GM23338 (cell line): ENCODE data around the gene TBCD. TPM values are rescaled to one million over a fixed set of nuclear protein-coding genes. Genes with fewer than 3 reads are reported as not detected.
"Not testable (repeated sequence)": the region's sequence is repeated elsewhere in the genome, so short reads cannot be mapped to it uniquely, and the experiment has no call there.

Experiments used
- ATAC-seq: fragments of 200-7000 bp; cut with Tn5 transposase; 3 replicates; pipeline ENCODE4 v1.9.1; 2020
- DNase-seq: peaks from one replicate; pipeline ENCODE4 v3.0.0-alpha.2; 2015; ENCODE audit warnings: low spot score
- H2AFZ ChIP-seq: fragments of 200-600 bp; sonication (generic); 2 replicates; pipeline ENCODE4 v1.8.0; 2016; ENCODE audit warnings: antibody characterized with exemption, mild to moderate bottlenecking, moderate library complexity
- H3F3A ChIP-seq: fragments of 200-600 bp; sonication (generic); replicated peaks from 2 replicates; pipeline ENCODE4 v1.8.0; 2017; ENCODE audit warnings: antibody characterized with exemption, mixed run types, low read depth
- H3K27ac ChIP-seq: fragments of 200-600 bp; sonication (generic); 2 replicates; pipeline ENCODE4 v1.6.1; 2016; ENCODE audit warnings: low read depth
- H3K27me3 ChIP-seq: fragments of 200-600 bp; sonication (generic); 2 replicates; pipeline ENCODE4 v1.8.0; 2016; ENCODE audit warnings: mild to moderate bottlenecking, mixed run types, moderate library complexity; ENCODE audit not compliant: insufficient read depth
- H3K36me3 ChIP-seq: fragments of 200-600 bp; sonication (generic); 2 replicates; pipeline ENCODE4 v1.8.0; 2016; ENCODE audit warnings: mild to moderate bottlenecking; ENCODE audit not compliant: insufficient read depth
- H3K4me1 ChIP-seq: fragments of 200-600 bp; sonication (generic); 2 replicates; pipeline ENCODE4 v1.8.0; 2016; ENCODE audit warnings: mild to moderate bottlenecking, moderate library complexity; ENCODE audit not compliant: insufficient read depth
- H3K4me2 ChIP-seq: fragments of 200-600 bp; sonication (generic); 2 replicates; pipeline ENCODE4 v1.7.1; 2017; ENCODE audit warnings: mixed run types
- H3K4me3 ChIP-seq: fragments of 200-600 bp; sonication (generic); 2 replicates; pipeline ENCODE4 v1.6.1; 2016; ENCODE audit warnings: mixed run types
- H3K79me2 ChIP-seq: fragments of 200-600 bp; sonication (generic); replicated peaks from 2 replicates; pipeline ENCODE4 v1.8.0; 2017; ENCODE audit warnings: mild to moderate bottlenecking; ENCODE audit not compliant: insufficient read depth
- H3K9me2 ChIP-seq: fragments of 200-600 bp; sonication (generic); 2 replicates; pipeline ENCODE4 v1.8.0; 2017; ENCODE audit not compliant: insufficient read depth
- H4K20me1 ChIP-seq: fragments of 200-600 bp; sonication (generic); replicated peaks from 2 replicates; pipeline ENCODE4 v1.8.0; 2017; ENCODE audit warnings: mild to moderate bottlenecking; ENCODE audit not compliant: insufficient read depth
- H3K27ac Mint-ChIP-seq: 2 replicates; pipeline ENCODE4 v1.8.0; 2020; ENCODE audit warnings: inconsistent platforms, mild to moderate bottlenecking, moderate library complexity, mixed read lengths
- H3K27me3 Mint-ChIP-seq: 3 replicates; pipeline ENCODE4 v1.8.0; 2022; ENCODE audit warnings: low read depth, mild to moderate bottlenecking, moderate library complexity, mixed read lengths, inconsistent platforms; ENCODE audit not compliant: insufficient read depth, poor library complexity
- H3K36me3 Mint-ChIP-seq: 3 replicates; pipeline ENCODE4 v1.8.0; 2021; ENCODE audit warnings: low read depth, mild to moderate bottlenecking, inconsistent platforms, moderate library complexity, mixed read lengths
- H3K4me1 Mint-ChIP-seq: 3 replicates; pipeline ENCODE4 v1.8.0; 2020; ENCODE audit warnings: mild to moderate bottlenecking, inconsistent platforms, mixed read lengths
- H3K4me3 Mint-ChIP-seq: 3 replicates; pipeline ENCODE4 v1.8.0; 2021; ENCODE audit warnings: moderate library complexity, mild to moderate bottlenecking, inconsistent platforms, mixed read lengths
- H3K9me3 Mint-ChIP-seq: 3 replicates; pipeline ENCODE4 v1.8.0; 2020; ENCODE audit warnings: moderate library complexity, mild to moderate bottlenecking, inconsistent platforms, mixed read lengths
- CREB1 ChIP-seq: fragments of 250-450 bp; sonication (Bioruptor Pico); IDR thresholded peaks from 2 replicates; pipeline ENCODE4 v1.5.0; 2020; ENCODE audit warnings: low read depth, mild to moderate bottlenecking, moderate library complexity
- EZH2 ChIP-seq: fragments of 200-600 bp; sonication (generic); IDR thresholded peaks from one replicate; pipeline ENCODE4 v1.8.0; 2017; ENCODE audit warnings: antibody characterized with exemption, mild to moderate bottlenecking, low read depth; ENCODE audit not compliant: unreplicated experiment
- JUNB ChIP-seq: IDR thresholded peaks from one replicate; pipeline ENCODE4 v1.6.1; 2016; ENCODE audit warnings: antibody characterized with exemption; ENCODE audit not compliant: unreplicated experiment
- NANOG ChIP-seq: IDR thresholded peaks from 2 replicates; pipeline ENCODE4 v1.6.1; 2016; ENCODE audit warnings: antibody characterized with exemption, borderline replicate concordance
- POLR2AphosphoS5 ChIP-seq: IDR thresholded peaks from 2 replicates; pipeline ENCODE4 v1.6.1; 2016; ENCODE audit warnings: antibody characterized with exemption, low read depth
- ZNF331 ChIP-seq: fragments of 250-450 bp; sonication (Bioruptor Pico); IDR thresholded peaks from 2 replicates; pipeline ENCODE4 v1.5.0; 2020; ENCODE audit warnings: low read depth, mild to moderate bottlenecking, moderate library complexity
- polyA plus RNA-seq: library from polyadenylated mRNA; unstranded; fragments of >200 nt; fragmentation: Nextera tagmentation; extraction: Ambion mirVana; gene quantifications from 2 replicates; pipeline ENCODE4 v1.2.1, GENCODE V29; 2016
- total RNA-seq: library from RNA; depleted of rRNA; stranded (reverse); fragments of >200 nt; shearing (Covaris generic); gene quantifications from 2 replicates; pipeline ENCODE4 v1.2.3, GENCODE V29; 2014
- TF ChIP-seq, protein P1 (sequence below): IDR thresholded peaks from one replicate; pipeline ENCODE4 v1.6.1; 2018; ENCODE audit warnings: antibody characterized with exemption; ENCODE audit not compliant: unreplicated experiment

The TBCD gene
- total and polyA plus RNA-seq, 2 experiments from 2014 or later, result 75.0 to 116 TPM

- no peak overlapping the region for H2AFZ ChIP-seq
- H3K27ac ChIP-seq, result no peak overlapping the region
- H3K4me3 ChIP-seq, result no peak overlapping the region
- no peak overlapping the region for H3K4me2 ChIP-seq
- H3K9me3 Mint-ChIP-seq, result peaks cover 4% of the 10 kb centered on the region; the same call in 2 of the 3 replicates
- no peaks in the 10 kb centered on the region for H3K9me2 ChIP-seq
- no peak overlapping the region; the same call in 2 of the 3 replicates for H3K4me3 Mint-ChIP-seq
- peaks cover 10% of the 10 kb centered on the region; the same call in 1 of the 2 replicates for H3K36me3 ChIP-seq
- H3K79me2 ChIP-seq, result peaks cover 42% of the 10 kb centered on the region
- no peaks in the 10 kb centered on the region for H3K27me3 ChIP-seq
- peaks cover 16% of the 10 kb centered on the region for H3K27me3 Mint-ChIP-seq
- peaks cover 10% of the 10 kb centered on the region for H3K4me1 Mint-ChIP-seq
- no peaks in the 10 kb centered on the region; the same call in 1 of the 2 replicates for H3K4me1 ChIP-seq
- peaks cover 10% of the 10 kb centered on the region for H4K20me1 ChIP-seq
- H3F3A ChIP-seq, result no peaks in the 10 kb centered on the region
- no peak overlapping the region for H3K27ac Mint-ChIP-seq
- H3K36me3 Mint-ChIP-seq, result peaks cover 40% of the 10 kb centered on the region
- no peak for DNase-seq
- no peak for ATAC-seq
- TF ChIP-seq, protein P1, sequence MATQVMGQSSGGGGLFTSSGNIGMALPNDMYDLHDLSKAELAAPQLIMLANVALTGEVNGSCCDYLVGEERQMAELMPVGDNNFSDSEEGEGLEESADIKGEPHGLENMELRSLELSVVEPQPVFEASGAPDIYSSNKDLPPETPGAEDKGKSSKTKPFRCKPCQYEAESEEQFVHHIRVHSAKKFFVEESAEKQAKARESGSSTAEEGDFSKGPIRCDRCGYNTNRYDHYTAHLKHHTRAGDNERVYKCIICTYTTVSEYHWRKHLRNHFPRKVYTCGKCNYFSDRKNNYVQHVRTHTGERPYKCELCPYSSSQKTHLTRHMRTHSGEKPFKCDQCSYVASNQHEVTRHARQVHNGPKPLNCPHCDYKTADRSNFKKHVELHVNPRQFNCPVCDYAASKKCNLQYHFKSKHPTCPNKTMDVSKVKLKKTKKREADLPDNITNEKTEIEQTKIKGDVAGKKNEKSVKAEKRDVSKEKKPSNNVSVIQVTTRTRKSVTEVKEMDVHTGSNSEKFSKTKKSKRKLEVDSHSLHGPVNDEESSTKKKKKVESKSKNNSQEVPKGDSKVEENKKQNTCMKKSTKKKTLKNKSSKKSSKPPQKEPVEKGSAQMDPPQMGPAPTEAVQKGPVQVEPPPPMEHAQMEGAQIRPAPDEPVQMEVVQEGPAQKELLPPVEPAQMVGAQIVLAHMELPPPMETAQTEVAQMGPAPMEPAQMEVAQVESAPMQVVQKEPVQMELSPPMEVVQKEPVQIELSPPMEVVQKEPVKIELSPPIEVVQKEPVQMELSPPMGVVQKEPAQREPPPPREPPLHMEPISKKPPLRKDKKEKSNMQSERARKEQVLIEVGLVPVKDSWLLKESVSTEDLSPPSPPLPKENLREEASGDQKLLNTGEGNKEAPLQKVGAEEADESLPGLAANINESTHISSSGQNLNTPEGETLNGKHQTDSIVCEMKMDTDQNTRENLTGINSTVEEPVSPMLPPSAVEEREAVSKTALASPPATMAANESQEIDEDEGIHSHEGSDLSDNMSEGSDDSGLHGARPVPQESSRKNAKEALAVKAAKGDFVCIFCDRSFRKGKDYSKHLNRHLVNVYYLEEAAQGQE, result no peak
- TF ChIP-seq ZNF331 (CRISPR knock-in tag), result no peak
- no peak for TF ChIP-seq JUNB
- no peak for TF ChIP-seq POLR2AphosphoS5
- TF ChIP-seq CREB1 (CRISPR knock-in tag), result no peak
- TF ChIP-seq NANOG, result no peak
Measured at GRCh38 chr17:82782657-82783207, 30.9 kb downstream of the TBCD start.

DNA sequence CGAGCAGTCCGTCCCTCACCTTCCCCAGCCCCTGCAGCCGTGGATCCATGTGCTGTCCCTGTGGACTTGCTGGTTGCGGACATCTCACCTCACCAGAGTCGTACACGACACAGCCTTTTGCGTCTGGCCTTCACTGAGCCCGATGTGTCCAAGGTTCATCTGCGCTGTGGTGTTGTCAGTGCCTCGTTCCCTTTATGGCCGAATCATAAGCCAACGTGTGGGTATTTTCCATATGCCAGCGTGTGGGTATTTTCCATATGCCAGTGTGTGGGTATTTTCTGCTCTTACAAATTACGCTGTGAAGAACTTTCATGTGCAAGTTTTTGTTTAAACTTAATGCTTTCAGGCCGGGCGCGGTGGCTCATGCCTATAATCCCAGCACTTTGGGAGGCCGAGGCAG lies 31.6 kb downstream of the TBCD start:
- H3K27me3 ChIP-seq, result no peaks in the 10 kb centered on the region
- Mint-ChIP-seq H3K4me3 (no peak overlapping the region), H3K4me1 (peaks cover 10% of the 10 kb centered on the region), H3K27ac (no peak overlapping the region), H3K27me3 (peaks cover 16% of the 10 kb centered on the region), H3K36me3 (peaks cover 37% of the 10 kb centered on the region), H3K9me3 (peaks cover 4% of the 10 kb centered on the region; the same call in 2 of the 3 replicates)
- no peaks in the 10 kb centered on the region for H3K9me2 ChIP-seq
- no peaks in the 10 kb centered on the region; the same call in 1 of the 2 replicates for H3K4me1 ChIP-seq
- H3K36me3 ChIP-seq, result peaks cover 10% of the 10 kb centered on the region; the same call in 1 of the 2 replicates
- DNase-seq (no peak), ATAC-seq (no peak)
- H3K4me3 ChIP-seq, result no peak overlapping the region
- TF ChIP-seq EZH2, result no peak
- no peak for TF ChIP-seq NANOG
- no peak for TF ChIP-seq JUNB
- TF ChIP-seq POLR2AphosphoS5, result no peak
- no peaks in the 10 kb centered on the region for H3F3A ChIP-seq
- peaks cover 45% of the 10 kb centered on the region for H3K79me2 ChIP-seq
- H2AFZ ChIP-seq, result no peak overlapping the region
- H3K4me2 ChIP-seq, result no peak overlapping the region
- H4K20me1 ChIP-seq, result peaks cover 9% of the 10 kb centered on the region
- H3K27ac ChIP-seq, result no peak overlapping the region

DNA sequence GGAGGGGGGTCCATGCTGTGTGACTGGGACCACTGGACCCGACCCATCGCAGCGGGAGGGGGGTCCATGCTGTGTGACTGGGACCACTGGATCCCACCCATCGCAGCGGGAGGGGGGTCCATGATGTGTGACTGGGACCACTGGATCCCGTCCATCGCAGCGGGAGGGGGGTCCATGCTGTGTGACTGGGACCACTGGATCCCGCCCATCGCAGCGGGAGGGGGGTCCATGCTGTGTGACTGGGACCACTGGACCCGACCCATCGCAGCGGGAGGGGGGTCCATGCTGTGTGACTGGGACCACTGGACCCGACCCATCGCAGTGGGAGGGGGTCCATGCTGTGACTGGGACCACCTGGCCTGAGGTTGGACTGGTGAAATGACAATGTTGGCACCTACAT lies 33.7 kb downstream of the TBCD start:
- not testable (repeated sequence) for H3K4me3 ChIP-seq, H2AFZ ChIP-seq, H3K27ac Mint-ChIP-seq, ATAC-seq, H3K4me2 ChIP-seq, H3K9me3 Mint-ChIP-seq, H3K27ac ChIP-seq, H3F3A ChIP-seq, H3K9me2 ChIP-seq, H3K36me3 ChIP-seq, H3K27me3 ChIP-seq, DNase-seq, H4K20me1 ChIP-seq, H3K4me3 Mint-ChIP-seq, H3K4me1 Mint-ChIP-seq, H3K4me1 ChIP-seq
- H3K79me2 ChIP-seq, result peaks cover 47% of the 10 kb centered on the region
- peaks cover 19% of the 10 kb centered on the region for H3K27me3 Mint-ChIP-seq
- H3K36me3 Mint-ChIP-seq, result peaks cover 43% of the 10 kb centered on the region
